Measurements from ENCODE around the gene VAMP5. TPM values are rescaled to one million over a fixed set of nuclear protein-coding genes. Genes with fewer than 3 reads are reported as not detected.

VAMP5 gene
- total RNA-seq, 1 experiment from 2014 or later = 6.3 TPM

GRCh38 chr2:85545780-85546240 lies 38.4 kb upstream of the VAMP5 start (continued):
- TF ChIP-seq OVOL2 (CRISPR knock-in tag; IDR thresholded peaks at IDR 0.05; ENCODE audit: borderline replicate concordance) (no peak), FOXK1 (CRISPR knock-in tag; IDR thresholded peaks at IDR 0.05) (no peak), ZNF416 (CRISPR knock-in tag; IDR thresholded peaks at IDR 0.05) (peak; percentile 84), STAT6 (CRISPR knock-in tag; conservative IDR thresholded peaks at IDR 0.05; ENCODE audit: low read depth) (no peak), IRF2 (CRISPR knock-in tag; IDR thresholded peaks at IDR 0.05; ENCODE audit: borderline replicate concordance, low read depth) (no peak), ZBTB21 (CRISPR knock-in tag; IDR thresholded peaks at IDR 0.05; ENCODE audit: borderline replicate concordance) (no peak), ATF6 (CRISPR knock-in tag; IDR thresholded peaks at IDR 0.05) (no peak), ZNF281 (CRISPR knock-in tag; IDR thresholded peaks at IDR 0.05) (no peak), ZNF232 (CRISPR knock-in tag; IDR thresholded peaks at IDR 0.05) (no peak), RELA (CRISPR knock-in tag; IDR thresholded peaks at IDR 0.05; ENCODE audit: borderline replicate concordance) (no peak), KAT7 (CRISPR knock-in tag; IDR thresholded peaks at IDR 0.05; ENCODE audit: borderline replicate concordance) (no peak), NFE2L1 (CRISPR knock-in tag; IDR thresholded peaks at IDR 0.05) (no peak), SP1 (CRISPR knock-in tag; conservative IDR thresholded peaks at IDR 0.05) (no peak), FOXP1 (CRISPR knock-in tag; IDR thresholded peaks at IDR 0.05; ENCODE audit: borderline replicate concordance) (no peak), ZNF671 (CRISPR knock-in tag; IDR thresholded peaks at IDR 0.05) (peak; percentile 83; the same call in 1 of the 2 replicates), TP53 (CRISPR knock-in tag; IDR thresholded peaks at IDR 0.05) (no peak), E2F4 (CRISPR knock-in tag; IDR thresholded peaks at IDR 0.05; ENCODE audit: borderline replicate concordance, low read depth) (no peak), EMX1 (CRISPR knock-in tag; IDR thresholded peaks at IDR 0.05) (peak; percentile 73), ZNF423 (CRISPR knock-in tag; IDR thresholded peaks at IDR 0.05) (no peak; the same call in 1 of the 2 replicates)
- TF ChIP-seq, protein P1, sequence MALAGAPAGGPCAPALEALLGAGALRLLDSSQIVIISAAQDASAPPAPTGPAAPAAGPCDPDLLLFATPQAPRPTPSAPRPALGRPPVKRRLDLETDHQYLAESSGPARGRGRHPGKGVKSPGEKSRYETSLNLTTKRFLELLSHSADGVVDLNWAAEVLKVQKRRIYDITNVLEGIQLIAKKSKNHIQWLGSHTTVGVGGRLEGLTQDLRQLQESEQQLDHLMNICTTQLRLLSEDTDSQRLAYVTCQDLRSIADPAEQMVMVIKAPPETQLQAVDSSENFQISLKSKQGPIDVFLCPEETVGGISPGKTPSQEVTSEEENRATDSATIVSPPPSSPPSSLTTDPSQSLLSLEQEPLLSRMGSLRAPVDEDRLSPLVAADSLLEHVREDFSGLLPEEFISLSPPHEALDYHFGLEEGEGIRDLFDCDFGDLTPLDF (CRISPR knock-in tag; IDR thresholded peaks at IDR 0.05) = no peak; the same call in 1 of the 2 replicates
- TF ChIP-seq, protein P2, sequence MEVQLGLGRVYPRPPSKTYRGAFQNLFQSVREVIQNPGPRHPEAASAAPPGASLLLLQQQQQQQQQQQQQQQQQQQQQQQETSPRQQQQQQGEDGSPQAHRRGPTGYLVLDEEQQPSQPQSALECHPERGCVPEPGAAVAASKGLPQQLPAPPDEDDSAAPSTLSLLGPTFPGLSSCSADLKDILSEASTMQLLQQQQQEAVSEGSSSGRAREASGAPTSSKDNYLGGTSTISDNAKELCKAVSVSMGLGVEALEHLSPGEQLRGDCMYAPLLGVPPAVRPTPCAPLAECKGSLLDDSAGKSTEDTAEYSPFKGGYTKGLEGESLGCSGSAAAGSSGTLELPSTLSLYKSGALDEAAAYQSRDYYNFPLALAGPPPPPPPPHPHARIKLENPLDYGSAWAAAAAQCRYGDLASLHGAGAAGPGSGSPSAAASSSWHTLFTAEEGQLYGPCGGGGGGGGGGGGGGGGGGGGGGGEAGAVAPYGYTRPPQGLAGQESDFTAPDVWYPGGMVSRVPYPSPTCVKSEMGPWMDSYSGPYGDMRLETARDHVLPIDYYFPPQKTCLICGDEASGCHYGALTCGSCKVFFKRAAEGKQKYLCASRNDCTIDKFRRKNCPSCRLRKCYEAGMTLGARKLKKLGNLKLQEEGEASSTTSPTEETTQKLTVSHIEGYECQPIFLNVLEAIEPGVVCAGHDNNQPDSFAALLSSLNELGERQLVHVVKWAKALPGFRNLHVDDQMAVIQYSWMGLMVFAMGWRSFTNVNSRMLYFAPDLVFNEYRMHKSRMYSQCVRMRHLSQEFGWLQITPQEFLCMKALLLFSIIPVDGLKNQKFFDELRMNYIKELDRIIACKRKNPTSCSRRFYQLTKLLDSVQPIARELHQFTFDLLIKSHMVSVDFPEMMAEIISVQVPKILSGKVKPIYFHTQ (CRISPR knock-in tag; IDR thresholded peaks at IDR 0.05) = peak; percentile 29; the same call in 1 of the 2 replicates
- TF ChIP-seq, protein P3, sequence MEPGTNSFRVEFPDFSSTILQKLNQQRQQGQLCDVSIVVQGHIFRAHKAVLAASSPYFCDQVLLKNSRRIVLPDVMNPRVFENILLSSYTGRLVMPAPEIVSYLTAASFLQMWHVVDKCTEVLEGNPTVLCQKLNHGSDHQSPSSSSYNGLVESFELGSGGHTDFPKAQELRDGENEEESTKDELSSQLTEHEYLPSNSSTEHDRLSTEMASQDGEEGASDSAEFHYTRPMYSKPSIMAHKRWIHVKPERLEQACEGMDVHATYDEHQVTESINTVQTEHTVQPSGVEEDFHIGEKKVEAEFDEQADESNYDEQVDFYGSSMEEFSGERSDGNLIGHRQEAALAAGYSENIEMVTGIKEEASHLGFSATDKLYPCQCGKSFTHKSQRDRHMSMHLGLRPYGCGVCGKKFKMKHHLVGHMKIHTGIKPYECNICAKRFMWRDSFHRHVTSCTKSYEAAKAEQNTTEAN (CRISPR knock-in tag; IDR thresholded peaks at IDR 0.05) = no peak
- TF ChIP-seq, protein P4, sequence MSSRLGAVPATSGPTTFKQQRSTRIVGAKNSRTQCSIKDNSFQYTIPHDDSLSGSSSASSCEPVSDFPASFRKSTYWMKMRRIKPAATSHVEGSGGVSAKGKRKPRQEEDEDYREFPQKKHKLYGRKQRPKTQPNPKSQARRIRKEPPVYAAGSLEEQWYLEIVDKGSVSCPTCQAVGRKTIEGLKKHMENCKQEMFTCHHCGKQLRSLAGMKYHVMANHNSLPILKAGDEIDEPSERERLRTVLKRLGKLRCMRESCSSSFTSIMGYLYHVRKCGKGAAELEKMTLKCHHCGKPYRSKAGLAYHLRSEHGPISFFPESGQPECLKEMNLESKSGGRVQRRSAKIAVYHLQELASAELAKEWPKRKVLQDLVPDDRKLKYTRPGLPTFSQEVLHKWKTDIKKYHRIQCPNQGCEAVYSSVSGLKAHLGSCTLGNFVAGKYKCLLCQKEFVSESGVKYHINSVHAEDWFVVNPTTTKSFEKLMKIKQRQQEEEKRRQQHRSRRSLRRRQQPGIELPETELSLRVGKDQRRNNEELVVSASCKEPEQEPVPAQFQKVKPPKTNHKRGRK (CRISPR knock-in tag; IDR thresholded peaks at IDR 0.05; ENCODE audit: borderline replicate concordance) = no peak
